Neuronal stem cell (in vitro differentiated cells): Measurements from ENCODE around the gene GMDS.

Experiments used
- DNase-seq: peaks from one replicate; pipeline ENCODE4 v3.0.0-alpha.2; 2013; ENCODE audit warnings: low spot score
- H2AFZ ChIP-seq: one replicate; pipeline ENCODE4 v1.6.1; 2013; ENCODE audit warnings: mild to moderate bottlenecking, low read length, inconsistent platforms
- H2AK5ac ChIP-seq: 2 replicates; pipeline ENCODE4 v1.6.1; 2013; ENCODE audit warnings: low read depth, mild to moderate bottlenecking, inconsistent platforms, low read length, moderate library complexity, mixed read lengths
- H2BK120ac ChIP-seq: 2 replicates; pipeline ENCODE4 v1.6.1; 2013; ENCODE audit warnings: low read depth, mild to moderate bottlenecking, inconsistent platforms, low read length, moderate library complexity, mixed read lengths
- H2BK12ac ChIP-seq: one replicate; pipeline ENCODE4 v1.6.1; 2013; ENCODE audit warnings: low read length, inconsistent platforms
- H2BK15ac ChIP-seq: 2 replicates; pipeline ENCODE4 v1.6.1; 2013; ENCODE audit warnings: mild to moderate bottlenecking, low read length, inconsistent platforms, mixed read lengths
- H2BK5ac ChIP-seq: one replicate; pipeline ENCODE4 v1.6.1; 2013; ENCODE audit warnings: inconsistent platforms, mild to moderate bottlenecking, low read length, moderate library complexity
- H3K14ac ChIP-seq: one replicate; pipeline ENCODE4 v1.6.1; 2013; ENCODE audit warnings: low read length, inconsistent platforms
- H3K18ac ChIP-seq: 2 replicates; pipeline ENCODE4 v1.6.1; 2013; ENCODE audit warnings: low read length, inconsistent platforms
- H3K23ac ChIP-seq: 2 replicates; pipeline ENCODE4 v1.6.1; 2013; ENCODE audit warnings: low read depth, mild to moderate bottlenecking, mixed read lengths, low read length, inconsistent platforms; ENCODE audit not compliant: poor library complexity
- H3K27ac ChIP-seq: replicated peaks from 3 replicates; pipeline ENCODE4 v1.5.1; 2013; ENCODE audit warnings: low read length, inconsistent platforms
- H3K27me3 ChIP-seq, 3 experiments: 2 replicates each; pipeline ENCODE4 v1.6.1; 2013; ENCODE audit warnings: low read length in 3 of 3, mild to moderate bottlenecking in 2 of 3, inconsistent platforms in 1 of 3, low read depth in 1 of 3, mixed read lengths in 1 of 3, moderate library complexity in 1 of 3; ENCODE audit not compliant: control insufficient read depth in 3 of 3, insufficient read depth in 3 of 3
- H3K36me3 ChIP-seq, 2 donors: replicated peaks in 1 of 2; 2 replicates each; pipeline ENCODE4 v1.6.1; 2013; ENCODE audit warnings: low read length in 2 of 2; ENCODE audit not compliant: control insufficient read depth in 2 of 2, insufficient read depth in 2 of 2
- H3K4ac ChIP-seq: 2 replicates; pipeline ENCODE4 v1.6.1; 2013; ENCODE audit warnings: inconsistent platforms, mild to moderate bottlenecking, low read length, moderate library complexity
- H3K4me1 ChIP-seq, 2 donors: 1 replicate in 1 of 2; 2 replicates in 1 of 2; pipeline ENCODE4 v1.6.1; 2013; ENCODE audit warnings: low read length in 2 of 2, low read depth in 1 of 2; ENCODE audit not compliant: control insufficient read depth in 2 of 2, insufficient read depth in 1 of 2
- H3K4me2 ChIP-seq: one replicate; pipeline ENCODE4 v1.6.1; 2013; ENCODE audit warnings: mild to moderate bottlenecking, low read length, inconsistent platforms; ENCODE audit not compliant: insufficient read depth, poor library complexity, severe bottlenecking
- H3K4me3 ChIP-seq, 2 donors: 2 replicates each; pipeline ENCODE4 v1.5.1; 2013; ENCODE audit warnings: low read length in 2 of 2, mild to moderate bottlenecking in 2 of 2, inconsistent platforms in 1 of 2, moderate library complexity in 1 of 2
- H3K79me1 ChIP-seq: one replicate; pipeline ENCODE4 v1.6.1; 2013; ENCODE audit warnings: low read depth, mild to moderate bottlenecking, inconsistent platforms, low read length, moderate library complexity
- H3K9ac ChIP-seq: one replicate; pipeline ENCODE4 v1.6.1; 2013; ENCODE audit warnings: mild to moderate bottlenecking, low read depth, low read length, inconsistent platforms; ENCODE audit not compliant: poor library complexity
- H3K9me3 ChIP-seq, 2 donors: replicated peaks in 1 of 2; 2 replicates each; pipeline versions ENCODE3 to v1.6.1; 2013; ENCODE audit warnings: low read length in 2 of 2, mild to moderate bottlenecking in 2 of 2, inconsistent platforms in 1 of 2, low read depth in 1 of 2, mixed read lengths in 1 of 2, moderate library complexity in 1 of 2; ENCODE audit not compliant: control insufficient read depth in 2 of 2, insufficient read depth in 1 of 2
- H4K8ac ChIP-seq: one replicate; pipeline ENCODE4 v1.6.1; 2013; ENCODE audit warnings: low read depth, mild to moderate bottlenecking, inconsistent platforms, low read length, moderate library complexity
- H4K91ac ChIP-seq: one replicate; pipeline ENCODE4 v1.6.1; 2013; ENCODE audit warnings: low read length, low read depth, mild to moderate bottlenecking, inconsistent platforms; ENCODE audit not compliant: poor library complexity
- WGBS, 2 donors: extraction: QIAGEN DNeasy Blood & Tissue Kit; methylation state at CpG; one replicate each; pipeline ENCODE4 v1.1.7; 2013; ENCODE audit warnings: missing lambda C conversion rate in 2 of 2, mixed read lengths in 1 of 2; ENCODE audit not compliant: insufficient read length in 2 of 2, insufficient replicate concordance in 1 of 2; ENCODE audit errors: extremely low coverage in 2 of 2; 5-methylcytosine and 5-hydroxymethylcytosine counted together

GMDS gene

DNA sequence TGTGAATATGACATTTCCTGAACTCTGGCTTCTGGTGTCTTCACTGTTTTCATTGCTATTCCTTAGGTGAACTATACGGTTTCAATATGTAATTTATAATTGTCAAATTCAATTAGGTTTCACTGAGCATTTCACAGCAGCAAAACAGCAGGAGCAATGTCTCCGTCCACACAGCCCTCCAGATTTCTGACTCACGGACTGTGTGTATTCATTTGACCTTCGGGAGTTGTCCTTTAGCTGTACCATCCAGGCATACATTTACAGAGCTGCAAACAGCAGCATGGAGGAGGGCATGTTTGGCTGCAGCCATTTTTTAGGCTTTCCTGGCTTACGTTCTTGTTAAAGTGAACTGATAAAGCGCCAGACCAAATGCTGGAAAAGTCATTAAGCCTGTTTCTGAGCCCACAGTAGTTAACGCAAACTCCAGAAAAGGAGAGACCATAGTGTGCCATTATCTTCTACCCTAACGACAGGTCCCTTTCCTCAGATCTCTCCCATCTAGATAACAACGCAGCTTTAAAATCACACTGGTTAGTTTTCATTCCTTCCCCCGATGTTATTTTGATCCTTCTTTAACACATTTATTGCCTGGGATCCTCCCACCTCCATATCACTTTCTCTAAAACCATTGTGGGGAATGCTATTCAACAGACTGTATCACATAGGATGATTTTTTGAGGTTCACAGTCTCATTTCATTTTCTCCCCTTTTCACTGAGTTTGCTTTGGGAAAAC, 617.4 kb downstream of the GMDS start:
- Histone ChIP-seq H3K4me1 (peaks cover 2% of the 10 kb centered on the region in 2 donors), H3K9ac (no peak overlapping the region), H2BK5ac (no peak overlapping the region), H2BK15ac (no peak overlapping the region), H3K27ac (no peak overlapping the region), H3K4ac (no peak overlapping the region), H4K8ac (no peak overlapping the region), H3K4me2 (no peak overlapping the region), H2BK120ac (no peak overlapping the region), H2BK12ac (no peak overlapping the region), H3K14ac (no peak overlapping the region), H3K4me3 (no peak overlapping the region), H3K18ac (no peak overlapping the region), H3K36me3 (no peaks in the 10 kb centered on the region), H2AK5ac (no peak overlapping the region), H4K91ac (no peak overlapping the region), H3K9me3 (peaks cover 0 to under 1% of the 10 kb centered on the region in 2 donors), H3K79me1 (no peaks in the 10 kb centered on the region), H2AFZ (no peak overlapping the region), H3K27me3 (peaks cover 27 to 52% (median 49%) of the 10 kb centered on the region in 3 experiments), H3K23ac (no peak overlapping the region)
- no peak for DNase-seq
- WGBS, 2 donors = no CpG with 5 or more reads among the region's 10 CpGs

DNA sequence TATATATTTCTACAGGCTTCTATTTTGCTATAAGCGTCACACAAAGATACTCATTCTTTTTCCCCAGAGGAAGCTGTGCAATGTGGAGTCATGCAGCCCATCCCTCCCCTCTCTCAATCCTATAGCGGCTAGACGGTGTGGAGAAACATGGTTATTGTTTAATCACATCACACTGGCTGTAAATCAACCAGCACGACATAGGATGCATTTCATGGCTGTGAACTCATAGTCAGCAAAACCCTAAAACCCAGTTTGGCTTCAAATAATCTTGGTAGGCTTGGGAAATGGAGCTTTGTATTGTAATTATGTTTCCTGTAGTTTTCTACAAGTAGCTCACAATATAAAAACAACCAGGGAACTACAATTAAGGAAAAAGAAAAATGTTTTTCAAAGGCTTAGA, 618.9 kb downstream of the GMDS start:
- no CpG with 5 or more reads among the region's 4 CpGs for WGBS, 2 donors
- no peak overlapping the region for H3K4ac ChIP-seq
- no peak overlapping the region for H2BK12ac ChIP-seq
- H3K27ac ChIP-seq = no peak overlapping the region
- H2AFZ ChIP-seq = no peak overlapping the region
- no peak overlapping the region for H3K14ac ChIP-seq
- no peak overlapping the region for H4K8ac ChIP-seq
- H3K79me1 ChIP-seq = no peaks in the 10 kb centered on the region
- H3K23ac ChIP-seq = no peak overlapping the region
- no peak overlapping the region for H2AK5ac ChIP-seq
- no peak overlapping the region for H2BK5ac ChIP-seq
- no peak overlapping the region for H3K4me2 ChIP-seq
- no peak overlapping the region for H3K18ac ChIP-seq
- no peak for DNase-seq
- H4K91ac ChIP-seq = no peak overlapping the region
- peaks cover 2% of the 10 kb centered on the region in 2 donors for H3K4me1 ChIP-seq
- peaks cover 0 to 2% of the 10 kb centered on the region in 2 donors for H3K9me3 ChIP-seq
- H3K4me3 ChIP-seq = no peak overlapping the region
- H2BK15ac ChIP-seq = no peak overlapping the region
- H3K27me3 ChIP-seq = peaks cover 36 to 67% (median 64%) of the 10 kb centered on the region in 3 experiments
- no peak overlapping the region for H2BK120ac ChIP-seq
- H3K36me3 ChIP-seq = no peaks in the 10 kb centered on the region
- no peak overlapping the region for H3K9ac ChIP-seq

DNA sequence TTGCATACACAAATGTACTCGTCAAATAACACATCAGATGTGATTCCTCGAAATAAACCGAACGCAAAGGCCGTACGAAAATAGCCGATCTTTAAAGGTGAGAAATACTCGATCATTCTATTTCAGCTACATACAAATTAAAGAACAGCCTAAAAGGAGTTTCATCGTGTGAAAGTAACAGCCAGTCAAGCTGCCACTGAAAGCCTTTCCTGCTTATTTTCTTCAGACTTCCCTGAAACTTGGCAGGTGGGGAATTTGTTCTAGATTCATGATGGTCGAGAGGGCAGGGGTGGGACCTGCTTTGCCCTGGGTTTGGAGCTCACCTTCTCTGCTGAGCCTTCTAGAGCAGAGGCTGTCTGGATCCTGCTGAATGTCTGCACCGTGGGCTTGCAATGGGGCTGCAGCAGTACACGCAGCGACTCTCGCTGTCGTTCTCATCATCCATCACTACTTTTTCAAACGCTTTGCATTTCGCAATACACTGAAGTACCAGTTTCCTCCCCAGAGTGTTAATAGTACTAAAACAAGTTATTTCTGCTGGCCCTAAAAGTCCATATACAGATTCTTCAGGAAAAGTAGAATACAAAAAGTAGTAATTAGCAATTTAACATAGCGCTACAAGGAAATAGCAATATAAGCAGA, 619.5 kb downstream of the GMDS start:
- no CpG with 5 or more reads among the region's 18 CpGs for WGBS, 2 donors
- no peak for DNase-seq
- Histone ChIP-seq H3K27ac (no peak overlapping the region), H3K18ac (no peak overlapping the region), H3K79me1 (no peaks in the 10 kb centered on the region), H3K27me3 (peaks cover 42 to 73% (median 69%) of the 10 kb centered on the region in 3 experiments), H3K14ac (no peak overlapping the region), H3K4me3 (no peak overlapping the region), H3K9me3 (peaks cover 0 to 7% of the 10 kb centered on the region in 2 donors), H3K9ac (no peak overlapping the region), H2BK120ac (no peak overlapping the region), H3K23ac (no peak overlapping the region), H3K36me3 (no peaks in the 10 kb centered on the region), H2AK5ac (no peak overlapping the region), H3K4me2 (no peak overlapping the region), H4K8ac (no peak overlapping the region), H3K4ac (no peak overlapping the region), H2AFZ (no peak overlapping the region), H2BK12ac (no peak overlapping the region), H3K4me1 (peaks cover 2% of the 10 kb centered on the region in 2 donors), H2BK5ac (no peak overlapping the region), H2BK15ac (no peak overlapping the region), H4K91ac (no peak overlapping the region)
